DOHH2 (cell line): ENCODE results near the gene OR13A1.

Experiments used
- EZH2phosphoT487 ChIP-seq: fragments of 200-600 bp; sonication (generic); IDR thresholded peaks from 2 replicates; pipeline ENCODE4 v1.6.1; 2017; ENCODE audit warnings: borderline replicate concordance, mild to moderate bottlenecking, antibody characterized with exemption, low read length, moderate library complexity, mixed read lengths
- TF ChIP-seq, protein P1 (sequence below): fragments of 200-600 bp; sonication (generic); IDR thresholded peaks from one replicate; pipeline ENCODE4 v1.5.1; 2014; ENCODE audit warnings: antibody characterized with exemption, mild to moderate bottlenecking, low read depth, low read length; ENCODE audit not compliant: poor library complexity, severe bottlenecking

DNA sequence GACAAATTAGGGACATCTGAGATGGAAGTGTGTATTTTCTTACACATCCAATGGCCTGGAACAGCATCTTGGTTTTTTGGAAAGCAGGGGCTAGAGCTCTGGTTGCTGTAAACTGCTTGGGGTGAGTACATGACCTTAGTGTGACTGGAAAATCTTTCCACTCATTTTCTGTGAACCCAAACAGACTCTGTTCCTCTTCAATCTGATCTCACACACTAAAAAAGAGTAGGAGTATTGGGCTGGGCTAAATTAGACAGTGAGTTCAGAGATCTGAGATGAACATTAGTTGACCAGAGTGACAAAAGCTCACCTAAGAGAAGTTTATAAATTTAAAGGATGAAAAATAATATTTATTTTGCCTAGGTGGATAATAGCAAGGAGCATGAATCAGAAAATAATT lies 59.2 kb downstream of the OR13A1 start:
- TF ChIP-seq, protein P1, sequence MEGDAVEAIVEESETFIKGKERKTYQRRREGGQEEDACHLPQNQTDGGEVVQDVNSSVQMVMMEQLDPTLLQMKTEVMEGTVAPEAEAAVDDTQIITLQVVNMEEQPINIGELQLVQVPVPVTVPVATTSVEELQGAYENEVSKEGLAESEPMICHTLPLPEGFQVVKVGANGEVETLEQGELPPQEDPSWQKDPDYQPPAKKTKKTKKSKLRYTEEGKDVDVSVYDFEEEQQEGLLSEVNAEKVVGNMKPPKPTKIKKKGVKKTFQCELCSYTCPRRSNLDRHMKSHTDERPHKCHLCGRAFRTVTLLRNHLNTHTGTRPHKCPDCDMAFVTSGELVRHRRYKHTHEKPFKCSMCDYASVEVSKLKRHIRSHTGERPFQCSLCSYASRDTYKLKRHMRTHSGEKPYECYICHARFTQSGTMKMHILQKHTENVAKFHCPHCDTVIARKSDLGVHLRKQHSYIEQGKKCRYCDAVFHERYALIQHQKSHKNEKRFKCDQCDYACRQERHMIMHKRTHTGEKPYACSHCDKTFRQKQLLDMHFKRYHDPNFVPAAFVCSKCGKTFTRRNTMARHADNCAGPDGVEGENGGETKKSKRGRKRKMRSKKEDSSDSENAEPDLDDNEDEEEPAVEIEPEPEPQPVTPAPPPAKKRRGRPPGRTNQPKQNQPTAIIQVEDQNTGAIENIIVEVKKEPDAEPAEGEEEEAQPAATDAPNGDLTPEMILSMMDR = no peak
- no peak for TF ChIP-seq EZH2phosphoT487
